A549 (cell line): ENCODE measurements around the gene PABPC4L.
"Not testable (repeated sequence)": the region's sequence is repeated elsewhere in the genome, so short reads cannot be mapped to it uniquely, and the experiment has no call there.

Experiments
- BHLHE40 ChIP-seq: IDR thresholded peaks from 2 replicates; pipeline ENCODE4 v1.6.1; 2012; ENCODE audit warnings: low read depth, low read length, inconsistent platforms
- CHD2 ChIP-seq: fragments of 150-350 bp; IDR thresholded peaks from 2 replicates; pipeline ENCODE4 v1.6.1; 2014; ENCODE audit warnings: low read length; ENCODE audit not compliant: partially characterized antibody
- EP300 ChIP-seq, 2 experiments: fragments of >200 bp; sonication (Bioruptor Twin); formaldehyde crosslinking; IDR thresholded peaks; 2 replicates in 1 of 2; 3 replicates in 1 of 2; pipeline ENCODE4 v1.6.1; 2016 to 2017
- FOSB ChIP-seq: fragments of 250-450 bp; sonication (Bioruptor Pico); IDR thresholded peaks from 2 replicates; pipeline ENCODE4 v1.5.0; 2020; ENCODE audit warnings: mild to moderate bottlenecking, moderate library complexity
- JUN ChIP-seq, 2 experiments: fragments of >200 bp; sonication (Bioruptor Twin); formaldehyde crosslinking; IDR thresholded peaks; 2 replicates in 1 of 2; 3 replicates in 1 of 2; pipeline ENCODE4 v1.6.1; 2016 to 2017
- MAZ ChIP-seq: fragments of 150-350 bp; IDR thresholded peaks from 2 replicates; pipeline ENCODE4 v1.6.1; 2014; ENCODE audit warnings: antibody characterized with exemption, low read depth, low read length, borderline replicate concordance
- POLR2A ChIP-seq: IDR thresholded peaks from 2 replicates; pipeline ENCODE4 v1.6.1; 2012; ENCODE audit warnings: mild to moderate bottlenecking, low read length
- RCOR1 ChIP-seq: fragments of 150-350 bp; IDR thresholded peaks from 2 replicates; pipeline ENCODE4 v1.6.1; 2014; ENCODE audit warnings: antibody characterized with exemption, low read length, low read depth
- SREBF2 ChIP-seq: fragments of 450-650 bp; IDR thresholded peaks from 2 replicates; pipeline ENCODE4 v1.6.1; 2014; ENCODE audit warnings: mild to moderate bottlenecking, moderate library complexity
- USF2 ChIP-seq: fragments of 450-650 bp; IDR thresholded peaks from 2 replicates; pipeline ENCODE4 v1.6.1; 2014; ENCODE audit warnings: antibody characterized with exemption
- TF ChIP-seq, protein P1 (sequence below): fragments of >200 bp; sonication (Bioruptor Twin); formaldehyde crosslinking; IDR thresholded peaks from 3 replicates; pipeline ENCODE4 v1.5.1; 2016

- not testable (repeated sequence) for TF ChIP-seq USF2; MAZ; SREBF2; POLR2A; RCOR1; JUN (IDR thresholded peaks at IDR 0.05); EP300 (IDR thresholded peaks at IDR 0.05); BHLHE40; FOSB (CRISPR knock-in tag); CHD2
- TF ChIP-seq, protein P1, sequence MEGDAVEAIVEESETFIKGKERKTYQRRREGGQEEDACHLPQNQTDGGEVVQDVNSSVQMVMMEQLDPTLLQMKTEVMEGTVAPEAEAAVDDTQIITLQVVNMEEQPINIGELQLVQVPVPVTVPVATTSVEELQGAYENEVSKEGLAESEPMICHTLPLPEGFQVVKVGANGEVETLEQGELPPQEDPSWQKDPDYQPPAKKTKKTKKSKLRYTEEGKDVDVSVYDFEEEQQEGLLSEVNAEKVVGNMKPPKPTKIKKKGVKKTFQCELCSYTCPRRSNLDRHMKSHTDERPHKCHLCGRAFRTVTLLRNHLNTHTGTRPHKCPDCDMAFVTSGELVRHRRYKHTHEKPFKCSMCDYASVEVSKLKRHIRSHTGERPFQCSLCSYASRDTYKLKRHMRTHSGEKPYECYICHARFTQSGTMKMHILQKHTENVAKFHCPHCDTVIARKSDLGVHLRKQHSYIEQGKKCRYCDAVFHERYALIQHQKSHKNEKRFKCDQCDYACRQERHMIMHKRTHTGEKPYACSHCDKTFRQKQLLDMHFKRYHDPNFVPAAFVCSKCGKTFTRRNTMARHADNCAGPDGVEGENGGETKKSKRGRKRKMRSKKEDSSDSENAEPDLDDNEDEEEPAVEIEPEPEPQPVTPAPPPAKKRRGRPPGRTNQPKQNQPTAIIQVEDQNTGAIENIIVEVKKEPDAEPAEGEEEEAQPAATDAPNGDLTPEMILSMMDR, result not testable (repeated sequence)
Measured at GRCh38 chr4:134207955-134208354, 6.4 kb upstream of the PABPC4L start.
